NCI-H1092 treated with DMSO at 0.1 percent for 48 hours (cell line): ENCODE measurements around the gene RAB7B.

Source experiments
- DNase-seq: peaks from one replicate; lab custom pipeline; 2025; lab: John Stamatoyannopoulos, UW

Gene RAB7B

DNA sequence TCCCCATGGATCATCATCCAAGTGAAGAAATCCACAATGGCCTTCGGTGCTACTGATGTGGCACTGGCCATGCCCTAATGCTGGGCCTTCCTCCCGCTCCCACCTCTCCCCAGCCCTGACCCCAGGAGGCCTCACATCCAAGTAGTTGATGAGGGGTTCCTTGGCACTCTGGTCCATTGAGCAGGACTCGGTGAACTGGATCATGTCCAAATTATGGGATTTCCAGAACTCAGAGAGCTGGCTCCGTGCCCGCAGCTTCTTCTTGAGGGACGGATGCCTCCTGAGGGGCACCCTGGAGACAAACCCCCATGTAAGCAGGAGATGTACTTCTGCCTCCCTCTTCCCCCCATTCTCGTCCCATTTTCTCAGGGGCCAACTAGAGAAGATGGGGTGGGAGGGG is 19.6 kb upstream of the RAB7B start:
- no peak for DNase-seq

GRCh38 chr1:206021626-206022365 is 18.6 kb upstream of the RAB7B start:
- no peak for DNase-seq

DNA sequence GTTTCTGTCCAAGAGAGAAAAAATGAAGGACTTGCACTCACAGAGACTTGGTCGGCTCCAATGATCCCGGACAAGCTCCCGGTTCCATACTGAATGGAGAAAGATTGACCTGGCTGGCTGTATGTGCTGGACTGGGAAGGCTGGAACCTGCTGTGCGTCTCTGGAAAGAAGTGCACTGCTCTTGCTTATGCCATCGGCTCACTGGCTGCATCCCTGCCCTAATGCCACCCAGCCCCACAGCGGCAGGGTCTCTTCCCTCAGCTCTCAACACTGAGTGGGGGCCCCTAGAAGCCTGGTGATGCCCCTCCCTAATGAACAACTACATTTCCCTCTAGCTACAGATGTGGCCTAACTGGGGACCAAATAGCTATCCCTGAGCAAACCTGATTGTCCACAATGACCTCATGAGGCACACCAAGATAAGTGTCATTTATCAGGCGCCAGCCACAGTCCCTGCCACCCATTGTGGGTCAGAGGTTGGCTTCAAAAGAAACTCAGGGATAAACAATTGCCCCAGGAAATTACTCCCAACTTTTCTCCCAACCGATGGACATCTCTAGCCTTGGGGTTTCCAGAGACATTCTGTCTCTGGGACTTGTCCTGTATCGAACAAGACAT is 17.9 kb upstream of the RAB7B start:
- no peak for DNase-seq

GRCh38 chr1:206020393-206021007 is 17.3 kb upstream of the RAB7B start:
- DNase-seq, result no peak

DNA sequence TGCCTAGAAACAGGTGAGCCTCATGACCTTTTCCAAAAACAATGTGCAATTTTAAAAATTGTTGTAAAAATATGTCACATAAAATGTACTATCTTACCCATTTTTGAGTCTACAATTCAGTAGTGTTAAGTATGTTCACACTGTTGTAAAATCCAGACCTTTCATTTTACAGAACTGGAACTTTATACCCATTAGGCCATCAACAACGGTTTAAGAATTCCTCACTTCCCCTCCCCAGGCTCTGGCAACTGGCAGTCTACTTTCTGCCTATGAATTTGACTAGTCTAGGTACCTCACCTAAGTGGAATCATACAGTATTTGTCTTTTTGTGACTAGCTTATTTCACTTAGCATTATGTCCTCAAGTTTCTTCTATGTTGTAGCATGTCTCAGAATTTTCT is 11.9 kb upstream of the RAB7B start:
- DNase-seq, result no peak

DNA sequence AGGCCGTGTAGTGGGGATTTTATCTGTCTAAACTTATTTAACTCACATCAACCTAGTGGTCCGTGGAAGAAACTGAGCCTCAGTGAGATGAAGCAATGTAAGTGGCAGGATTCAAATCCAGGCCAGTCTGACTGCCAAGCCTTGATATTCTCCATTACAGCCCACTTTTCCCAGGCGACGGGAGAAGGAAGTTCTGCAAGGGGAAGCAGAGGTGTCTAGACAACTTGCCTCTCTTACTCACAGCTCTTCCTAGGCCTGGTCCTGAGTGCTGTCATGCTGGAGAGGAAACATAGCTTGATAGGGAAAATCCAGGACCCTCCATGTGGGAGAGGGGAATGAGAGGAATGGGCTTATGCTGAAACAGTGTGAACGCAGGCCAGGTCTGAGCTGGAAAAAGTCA is 11.4 kb upstream of the RAB7B start:
- DNase-seq, result no peak

- DNase-seq, result no peak
Observed at GRCh38 chr1:206013026-206013795, 10.0 kb upstream of the RAB7B start.

DNA sequence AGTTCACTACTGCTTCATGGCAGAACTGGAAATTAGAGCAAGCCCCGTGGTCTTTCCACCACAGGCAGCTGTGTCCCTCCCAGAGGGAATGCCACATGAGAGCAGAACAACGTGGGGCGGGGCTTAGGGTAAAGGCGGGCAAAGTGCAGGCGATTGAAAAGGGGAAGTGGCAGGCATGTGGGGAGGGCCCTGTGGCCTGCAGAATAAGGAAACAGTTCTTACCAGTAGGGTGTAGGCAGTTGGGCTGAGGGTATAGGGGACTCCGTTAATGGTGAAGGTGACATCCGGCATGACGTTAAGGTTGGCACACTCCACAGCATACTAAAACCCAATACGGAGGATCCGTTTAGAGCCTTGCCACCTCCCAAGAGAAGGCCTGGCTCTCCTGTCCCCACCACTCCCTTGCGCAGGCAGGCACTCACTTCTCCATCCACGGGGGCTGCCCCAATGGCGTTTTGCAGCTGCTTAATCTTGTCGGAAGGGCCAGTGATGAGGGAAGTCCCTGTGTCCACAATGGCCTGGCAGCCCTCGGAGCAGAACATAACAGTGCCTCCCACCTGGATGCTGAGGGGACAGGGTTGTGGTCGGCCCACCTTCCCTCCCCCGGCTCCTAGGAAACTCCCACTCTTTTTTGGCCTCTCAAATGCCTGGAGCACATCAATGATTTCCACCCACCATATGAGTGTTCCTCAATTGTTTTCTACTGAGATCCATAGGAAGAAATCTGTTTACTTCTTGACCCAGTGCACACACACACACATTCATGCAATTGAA is 9.1 kb upstream of the RAB7B start:
- DNase-seq, result no peak

GRCh38 chr1:206011057-206011456 is 7.9 kb upstream of the RAB7B start:
- no peak for DNase-seq

DNA sequence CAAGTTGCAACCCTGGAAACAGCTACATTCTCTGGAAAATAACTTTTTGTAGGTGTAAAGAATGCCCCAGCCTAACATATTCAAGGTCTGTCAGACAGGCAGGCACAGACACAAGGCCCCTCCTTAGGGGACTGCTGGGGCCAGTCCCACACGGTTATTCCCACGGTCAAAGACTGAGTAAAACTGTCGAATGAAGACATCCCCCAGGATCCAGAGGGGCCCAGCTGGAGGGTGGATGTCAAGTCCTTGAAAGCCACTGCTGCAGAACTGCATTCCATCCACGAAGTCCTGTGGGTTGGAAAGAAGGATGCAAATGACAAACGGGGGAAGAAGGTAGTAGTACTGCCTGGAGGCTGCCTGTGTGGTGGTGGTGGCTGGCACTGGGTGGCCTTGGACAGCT is 6.9 kb upstream of the RAB7B start:
- DNase-seq, result no peak

DNA sequence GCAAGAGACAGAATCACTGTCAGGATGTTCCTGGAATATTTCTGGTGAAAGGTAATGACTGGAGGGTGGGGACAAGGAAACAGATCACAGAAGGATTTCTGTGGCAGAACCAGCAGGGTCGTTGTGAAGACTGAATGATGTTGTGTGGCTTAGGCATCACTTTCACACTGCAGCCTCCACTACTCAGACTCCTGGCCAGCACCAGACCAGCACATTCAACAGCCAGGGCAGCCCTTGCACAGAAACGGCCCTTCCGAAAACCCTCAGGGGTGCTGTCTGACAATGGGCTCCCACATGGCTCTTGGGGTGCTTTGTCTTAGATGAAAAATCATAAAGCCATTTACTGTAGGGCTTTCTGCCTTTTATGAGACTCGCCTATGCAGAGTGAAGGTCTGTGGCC is 3.8 kb upstream of the RAB7B start:
- no peak for DNase-seq

GRCh38 chr1:206005778-206006180 is 2.6 kb upstream of the RAB7B start:
- DNase-seq, result no peak

DNA sequence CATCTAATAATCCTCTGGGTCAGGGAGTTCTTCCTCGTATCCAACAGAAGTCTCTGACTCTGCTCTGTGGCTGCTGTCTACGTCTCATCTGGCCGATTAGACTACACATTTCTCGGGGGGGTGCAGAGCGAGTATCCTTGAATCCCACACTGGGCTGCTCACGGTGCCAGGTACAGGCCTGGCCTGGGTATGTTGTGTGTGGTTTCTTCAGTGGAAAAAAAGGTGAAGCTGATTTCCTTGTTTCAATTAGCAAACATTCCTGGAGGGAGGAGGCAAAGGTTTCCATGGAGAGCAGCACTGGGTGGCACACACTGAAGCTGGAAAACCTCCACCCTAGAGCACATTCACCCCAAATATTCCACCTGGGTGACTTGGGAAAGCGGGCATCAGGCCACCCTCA is 2.0 kb upstream of the RAB7B start:
- DNase-seq, result no peak

DNA sequence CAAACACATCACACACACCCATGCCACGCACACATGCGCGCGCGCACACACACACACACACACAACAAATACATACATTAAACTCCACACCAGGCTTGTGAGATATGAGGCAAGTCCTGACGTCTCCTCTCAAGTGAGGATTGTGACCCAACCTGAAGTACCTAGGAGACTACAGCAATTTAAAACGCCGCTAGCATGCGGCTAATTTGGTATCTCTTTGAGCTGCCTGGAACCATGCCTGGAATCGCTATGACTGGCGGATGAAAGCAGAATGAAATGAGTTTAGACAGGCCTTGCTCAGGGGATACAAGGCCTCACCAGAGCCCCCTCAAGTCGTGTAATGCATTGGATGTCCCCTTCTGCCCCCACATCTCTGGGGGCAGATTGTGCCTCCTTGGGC is 1.6 kb upstream of the RAB7B start:
- peak; percentile 12 for DNase-seq

GRCh38 chr1:206003854-206004800 is 932 bp upstream of the RAB7B start:
- DNase-seq, result no peak

DNA sequence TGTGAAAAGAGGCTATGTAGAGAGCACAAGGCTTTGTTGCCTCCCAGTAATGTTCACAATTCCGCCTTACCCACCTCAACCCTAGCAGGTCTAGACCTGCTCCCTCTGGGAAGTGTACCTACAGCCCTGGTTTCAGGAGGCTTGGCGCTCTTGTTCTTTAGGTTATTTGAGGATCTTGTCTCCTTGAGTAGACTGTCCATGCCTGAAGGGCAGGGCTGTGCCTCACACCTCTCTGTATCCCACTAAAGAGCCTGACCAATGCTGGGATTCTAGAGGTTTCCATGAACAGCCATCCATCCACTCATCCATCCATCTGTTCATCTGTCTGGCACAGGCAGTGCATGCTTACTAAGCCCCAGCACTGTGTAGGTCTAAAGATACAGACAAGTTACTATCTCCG is 1.0 kb downstream of the RAB7B start:
- no peak for DNase-seq

GRCh38 chr1:206001476-206001888 is 1.7 kb downstream of the RAB7B start:
- no peak for DNase-seq

DNA sequence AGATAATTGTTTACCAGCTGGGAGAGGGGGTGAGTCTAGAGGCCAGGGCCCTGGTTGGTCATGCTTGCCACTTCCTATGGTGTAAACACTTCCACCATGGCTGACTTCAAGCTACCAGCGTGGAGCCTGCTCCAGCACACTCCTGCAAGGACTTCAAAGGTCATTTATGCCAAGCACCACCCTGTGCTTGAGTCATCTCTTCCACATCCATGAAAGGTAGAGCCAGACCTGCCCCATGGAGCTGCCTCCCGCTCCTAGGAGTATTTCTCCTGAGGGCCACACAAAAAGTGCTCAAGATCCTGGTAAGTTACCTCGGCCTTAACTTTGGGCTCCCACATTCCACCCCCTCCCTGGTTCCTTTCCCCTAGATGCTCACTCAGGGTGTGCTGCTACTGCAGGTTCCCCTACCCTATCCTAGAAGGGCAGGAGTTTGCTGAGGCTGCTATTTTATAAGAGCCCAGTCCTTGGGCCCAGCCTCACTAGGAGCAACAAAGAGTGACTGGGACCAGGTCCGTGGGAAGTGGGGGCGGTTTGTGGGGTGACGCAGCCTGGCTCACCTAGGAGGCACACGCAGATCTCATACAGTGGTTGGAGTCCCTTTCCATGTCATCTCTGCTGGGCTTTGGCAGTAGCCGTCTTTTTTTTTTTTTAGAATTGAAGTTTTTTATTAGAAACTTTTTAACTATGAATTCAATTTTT is 2.4 kb downstream of the RAB7B start:
- no peak for DNase-seq

GRCh38 chr1:205998457-205999241 is 4.5 kb downstream of the RAB7B start:
- DNase-seq, result no peak
